GM10248 (cell line): ENCODE data around the gene TAB3.

ENCODE experiments used
- CTCF ChIA-PET: fragments of 300-600 bp; sonication (Branson Sonifier 250); formaldehyde crosslinking; extraction: SDS; loops from one replicate; lab custom pipeline; 2021; ENCODE audit warnings: antibody characterized with exemption; lab: Yijun Ruan, JAX
- POLR2A ChIA-PET: fragments of 350-650 bp; sonication (Branson Sonifier 250); formaldehyde crosslinking; extraction: SDS; loops from one replicate; lab custom pipeline; 2020; ENCODE audit warnings: antibody characterized with exemption; lab: Yijun Ruan, JAX
- DNase-seq: peaks from one replicate; pipeline ENCODE4 v3.0.0; 2012; ENCODE audit errors: extremely low spot score
- CTCF ChIP-seq: IDR thresholded peaks from 2 replicates; pipeline ENCODE4 v1.5.1; 2012; ENCODE audit warnings: mild to moderate bottlenecking, low read depth; ENCODE audit errors: extremely low read depth, missing control alignments, control extremely low read depth

Gene TAB3

GRCh38 chrX:30791296-30792278 lies 97.5 kb downstream of the TAB3 start:
- ChIA-PET CTCF (no interaction called here), POLR2A (no interaction called here)
- no peak for TF ChIP-seq CTCF
- no peak for DNase-seq

GRCh38 chrX:30787012-30787411 lies 102.0 kb downstream of the TAB3 start:
- ChIA-PET POLR2A (no interaction called here), CTCF (no interaction called here)
- DNase-seq: no peak
- TF ChIP-seq CTCF: no peak

- ChIA-PET POLR2A (no interaction called here), CTCF (no interaction called here)
- no peak for DNase-seq
- no peak for TF ChIP-seq CTCF
These were observed 102.7 kb downstream of the TAB3 start for GRCh38 chrX:30786374-30786773.

GRCh38 chrX:30781711-30782444 lies 107.2 kb downstream of the TAB3 start:
- POLR2A ChIA-PET: no interaction called here
- no peak for TF ChIP-seq CTCF
- no peak for DNase-seq
- CTCF ChIA-PET: no interaction called here

- ChIA-PET POLR2A (no interaction called here), CTCF (no interaction called here)
- TF ChIP-seq CTCF: no peak
- DNase-seq: no peak
These were observed 109.5 kb downstream of the TAB3 start for GRCh38 chrX:30779453-30780030.

GRCh38 chrX:30777575-30777974 lies 111.5 kb downstream of the TAB3 start:
- no peak for DNase-seq
- TF ChIP-seq CTCF: no peak
- ChIA-PET CTCF (no interaction called here), POLR2A (no interaction called here)
